HG03175 (cell line): ENCODE data around the gene WARS2.

Source experiments
- ATAC-seq: cut with Tn5 transposase; IDR thresholded peaks from one replicate; pipeline ENCODE4 v1.9.1; 2021; ENCODE audit warnings: mild to moderate bottlenecking, moderate library complexity; ENCODE audit not compliant: unreplicated experiment

WARS2 gene

DNA sequence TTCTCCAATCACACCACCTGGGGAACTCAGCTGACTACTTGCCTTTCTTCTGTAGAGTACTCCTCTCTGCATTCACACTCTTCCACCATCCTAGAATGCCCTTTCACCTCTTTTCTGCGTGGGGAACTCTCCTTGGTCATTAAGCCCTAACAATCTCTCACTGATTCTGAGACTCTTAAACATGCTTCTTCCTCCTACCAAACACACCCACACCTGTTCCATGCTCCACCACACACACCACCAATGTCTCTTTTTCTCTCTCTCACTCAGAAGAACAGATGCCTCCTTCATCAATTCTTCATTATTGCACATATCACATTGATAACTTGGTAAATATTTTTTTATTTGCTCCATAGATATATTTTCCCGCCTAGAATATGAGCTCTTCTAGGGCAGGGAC, 53.6 kb downstream of the WARS2 start:
- ATAC-seq, result no peak

DNA sequence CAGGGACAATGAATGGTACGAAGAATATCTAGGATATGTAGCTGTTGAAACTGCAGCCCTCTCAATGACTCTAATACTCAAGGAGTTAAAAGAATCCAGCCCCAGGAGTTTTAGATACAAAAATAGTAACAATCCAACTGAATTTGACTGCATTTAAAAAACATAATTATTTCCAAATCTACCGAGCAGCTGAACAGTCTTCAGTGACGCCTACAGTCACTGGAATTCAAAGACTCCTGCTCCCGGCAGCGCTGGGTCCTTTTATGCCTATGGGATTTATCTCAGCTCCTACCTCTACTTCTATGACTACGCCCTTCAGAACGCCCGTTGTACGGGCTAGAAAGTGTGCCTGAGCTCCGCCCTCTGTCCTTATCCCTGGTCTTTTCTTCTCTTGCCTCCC, 55.7 kb downstream of the WARS2 start:
- ATAC-seq, result no peak

DNA sequence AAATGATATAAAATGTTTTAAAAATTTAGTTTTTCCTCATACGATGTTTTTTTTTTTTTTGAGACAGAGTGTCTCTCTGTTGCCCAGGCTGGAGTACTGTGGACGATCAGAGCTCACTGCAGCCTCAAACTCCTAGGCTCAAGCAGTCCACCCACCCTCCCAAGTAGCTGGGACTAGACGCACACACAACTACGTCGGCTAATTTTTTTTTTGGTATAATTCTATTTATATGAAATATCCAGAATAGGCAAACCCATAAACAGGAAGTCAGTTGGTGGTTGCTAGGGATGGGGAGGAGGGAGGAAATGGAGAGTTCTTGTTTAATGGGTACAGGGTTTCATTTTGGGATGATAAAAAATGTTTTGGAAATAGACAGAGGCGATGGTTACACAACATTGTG, 56.5 kb downstream of the WARS2 start:
- no peak for ATAC-seq

DNA sequence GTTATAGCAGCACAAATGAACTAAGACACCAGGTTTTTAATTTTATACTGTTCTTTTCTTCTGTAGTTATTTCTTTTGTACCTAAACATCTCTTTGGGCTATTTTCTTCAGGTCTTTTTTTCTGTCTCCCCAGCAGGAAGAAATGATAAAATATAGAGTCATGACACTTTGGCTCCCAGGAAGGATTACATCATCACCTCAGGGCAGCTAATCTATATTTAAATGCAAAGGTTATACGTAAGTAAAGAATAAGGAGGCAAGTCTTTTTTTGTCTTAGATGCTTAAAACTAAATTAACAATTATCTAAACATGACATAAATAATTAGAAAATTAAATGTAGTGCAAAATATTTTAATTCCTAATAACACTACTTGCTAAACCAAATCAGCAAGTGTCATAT, 57.0 kb downstream of the WARS2 start:
- ATAC-seq, result no peak

DNA sequence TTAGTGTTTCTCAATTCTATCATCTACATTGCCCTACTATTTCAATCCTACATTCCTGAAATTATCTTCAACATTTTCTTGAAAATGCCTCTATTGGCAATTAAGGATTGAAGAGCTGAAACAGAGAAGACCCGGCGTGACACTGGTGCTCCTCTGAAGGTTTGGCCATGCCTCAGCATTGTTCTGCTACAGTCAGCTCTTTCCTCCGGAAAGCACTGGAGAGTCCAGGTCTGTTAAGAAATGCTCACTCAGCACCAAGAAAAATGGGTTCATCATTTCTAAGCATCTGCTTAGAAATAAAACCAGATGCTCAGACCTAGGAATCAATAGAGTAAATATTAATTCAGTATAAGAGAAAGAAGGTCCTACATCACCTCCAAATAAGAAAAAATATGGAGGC, 58.8 kb downstream of the WARS2 start:
- ATAC-seq, result no peak

DNA sequence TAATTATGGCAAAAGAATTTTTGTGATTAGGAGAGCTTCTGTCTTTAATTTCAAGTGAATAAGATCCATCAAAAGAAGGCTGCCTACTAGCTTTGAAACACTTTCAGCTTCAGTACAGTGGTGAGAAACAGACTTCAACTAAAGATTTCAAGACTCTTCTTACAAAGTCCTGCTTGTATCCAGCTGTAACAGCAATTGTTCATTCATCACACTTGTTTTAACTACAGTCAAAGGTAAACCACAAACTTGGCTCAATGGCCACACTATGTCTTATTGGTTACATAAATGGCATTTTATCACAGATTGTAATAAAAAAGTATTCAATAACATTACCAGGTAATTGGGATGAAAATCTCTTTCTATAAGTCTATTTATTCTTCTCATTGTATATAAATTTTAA, 59.2 kb downstream of the WARS2 start:
- ATAC-seq, result no peak

DNA sequence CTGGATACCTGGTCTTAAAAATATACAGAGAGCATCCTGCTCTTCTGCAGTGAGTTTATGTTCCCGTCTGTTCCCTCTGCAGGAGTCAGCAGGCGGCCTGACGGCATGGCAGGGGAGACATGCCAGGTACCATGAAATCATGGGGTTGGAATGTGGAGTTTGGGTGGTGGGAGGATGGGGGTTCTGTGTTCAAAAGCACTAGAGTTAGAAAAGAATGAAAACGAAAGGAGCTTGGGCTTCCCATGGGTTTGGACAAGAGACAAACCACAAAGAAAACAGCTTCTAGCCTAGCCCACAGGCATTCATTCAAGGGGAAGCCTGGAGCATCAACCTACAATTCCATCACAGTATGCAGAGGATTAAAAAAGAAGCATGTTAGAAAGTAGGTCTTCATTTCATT, 59.9 kb downstream of the WARS2 start:
- ATAC-seq, result no peak

DNA sequence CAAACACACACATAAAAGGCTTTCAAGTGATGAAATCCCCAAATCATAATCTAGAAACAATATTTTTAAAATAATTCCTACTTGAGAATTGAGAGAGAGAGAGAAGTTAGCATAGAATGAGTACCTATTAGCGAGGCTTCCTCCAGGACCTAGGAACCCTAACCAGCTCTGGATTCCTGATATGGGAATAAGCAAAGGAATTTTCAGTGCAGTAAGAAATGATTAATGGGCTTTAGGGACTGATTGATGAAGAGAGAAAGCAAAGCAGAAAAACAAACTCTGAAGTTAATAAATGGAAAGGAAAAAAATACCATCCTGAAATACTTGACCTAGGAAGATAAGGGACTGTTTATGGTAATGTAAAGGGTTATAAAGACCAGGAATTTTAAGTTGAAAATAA, 60.6 kb downstream of the WARS2 start:
- ATAC-seq, result no peak

DNA sequence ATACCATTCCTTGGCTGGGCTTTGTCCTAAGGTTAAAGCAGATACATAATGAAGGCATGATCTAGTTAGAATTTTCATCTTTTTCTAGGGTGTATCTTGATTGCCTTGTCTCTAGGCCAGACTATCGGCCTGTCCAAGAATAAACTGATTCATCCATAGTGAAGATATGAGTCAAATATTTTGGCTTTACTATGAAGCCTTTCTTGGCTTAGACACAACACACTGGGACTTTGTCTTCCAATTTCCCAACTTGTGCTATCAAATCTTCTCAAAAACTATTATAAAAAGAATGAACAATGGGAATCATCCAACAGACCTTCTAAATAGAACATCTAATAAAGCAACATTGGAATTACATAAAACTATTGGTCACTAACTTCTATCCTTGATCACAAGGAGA, 64.8 kb downstream of the WARS2 start:
- ATAC-seq, result no peak

DNA sequence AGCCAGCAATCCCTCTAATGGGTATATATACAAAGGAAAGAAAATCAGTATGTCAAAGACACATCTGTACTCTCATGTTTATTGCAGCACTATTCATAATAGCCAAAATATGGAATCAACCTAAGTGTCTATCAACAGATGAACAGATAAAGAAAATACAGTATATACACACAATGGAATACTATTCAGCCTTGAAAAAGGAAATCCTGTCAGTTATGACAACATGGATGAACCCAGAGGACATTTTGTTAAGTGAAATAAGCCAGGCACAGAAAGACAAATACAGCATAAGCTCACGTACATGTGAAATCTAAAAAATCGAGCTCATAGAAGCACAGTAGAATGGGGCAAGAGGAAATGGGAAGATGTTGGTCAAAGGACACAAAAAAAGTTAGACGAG, 69.1 kb downstream of the WARS2 start:
- ATAC-seq, result no peak

DNA sequence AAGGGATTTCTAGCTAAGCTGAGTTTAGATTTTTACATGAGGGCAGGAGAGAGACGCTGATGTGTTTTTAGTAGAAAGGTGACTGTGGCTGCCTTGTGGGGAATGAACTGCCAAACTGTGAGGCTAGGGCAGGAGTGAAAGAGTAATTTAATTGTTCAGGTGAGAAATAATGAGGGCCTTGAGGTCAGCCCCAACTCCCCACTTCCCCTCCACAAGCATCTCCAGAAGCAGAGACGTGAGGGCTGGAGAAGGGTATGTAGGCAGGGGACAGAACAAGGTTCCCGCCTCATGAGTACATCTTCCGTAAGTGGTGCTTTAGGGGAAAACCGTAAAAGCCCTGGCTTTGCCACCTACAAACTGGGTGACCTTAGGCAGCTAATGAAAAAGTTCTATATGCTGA, 70.8 kb downstream of the WARS2 start:
- ATAC-seq, result no peak

DNA sequence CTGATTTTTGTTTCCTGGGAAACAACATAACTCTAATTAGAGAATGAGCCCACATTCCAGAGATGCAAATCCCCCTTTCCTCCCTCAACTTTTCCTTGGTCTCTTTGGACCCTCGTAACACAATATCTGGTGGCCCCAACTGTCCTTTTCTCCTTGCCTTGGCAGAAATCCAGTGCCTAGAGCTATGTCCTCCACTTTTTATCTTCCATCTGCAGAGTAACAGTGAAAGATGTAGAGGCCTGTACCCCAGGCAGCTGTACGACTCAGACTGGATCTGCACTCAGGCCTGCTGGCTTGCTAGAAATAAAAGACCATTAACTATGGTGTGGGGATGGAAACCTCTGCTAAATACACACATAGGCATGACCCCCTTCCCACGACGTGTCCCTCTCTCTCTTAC, 72.0 kb downstream of the WARS2 start:
- no peak for ATAC-seq

DNA sequence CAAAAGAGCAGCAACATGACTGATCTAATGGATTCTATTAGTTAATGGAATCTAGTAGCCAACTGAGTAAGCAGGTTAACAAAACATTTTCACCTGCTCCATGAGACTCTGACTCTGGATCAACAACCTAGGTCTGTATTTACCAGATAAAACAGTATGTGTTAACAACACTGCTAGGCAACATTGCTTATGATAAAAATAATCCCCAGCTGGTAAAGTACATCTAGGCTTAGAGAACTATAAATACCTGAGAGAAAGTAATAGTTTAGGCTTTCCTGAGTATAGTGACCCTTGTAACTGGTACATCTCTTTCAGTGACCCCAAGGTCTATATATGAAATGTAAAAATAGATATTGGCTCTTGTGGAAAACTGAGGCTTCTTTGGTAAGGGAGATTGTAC, 78.8 kb downstream of the WARS2 start:
- no peak for ATAC-seq

DNA sequence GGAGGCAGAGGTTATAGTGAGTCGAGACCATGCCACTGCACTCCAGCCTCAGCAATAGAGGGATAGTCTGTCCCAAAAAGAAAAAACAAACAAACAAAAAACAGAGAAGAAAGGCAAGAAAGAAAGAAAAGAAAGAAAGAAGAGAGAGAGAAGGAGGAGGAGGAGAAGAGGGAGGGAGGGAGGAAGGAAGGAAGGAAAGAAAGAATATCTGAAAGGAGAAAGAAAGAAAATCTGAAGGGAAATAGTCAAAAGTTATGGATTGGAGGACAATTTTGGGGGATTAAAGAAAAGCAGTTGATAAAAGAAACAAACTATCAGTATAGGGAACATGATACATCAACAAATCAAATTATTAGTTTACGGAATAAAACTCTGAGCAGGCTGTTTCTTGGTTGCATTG, 84.9 kb downstream of the WARS2 start:
- no peak for ATAC-seq

DNA sequence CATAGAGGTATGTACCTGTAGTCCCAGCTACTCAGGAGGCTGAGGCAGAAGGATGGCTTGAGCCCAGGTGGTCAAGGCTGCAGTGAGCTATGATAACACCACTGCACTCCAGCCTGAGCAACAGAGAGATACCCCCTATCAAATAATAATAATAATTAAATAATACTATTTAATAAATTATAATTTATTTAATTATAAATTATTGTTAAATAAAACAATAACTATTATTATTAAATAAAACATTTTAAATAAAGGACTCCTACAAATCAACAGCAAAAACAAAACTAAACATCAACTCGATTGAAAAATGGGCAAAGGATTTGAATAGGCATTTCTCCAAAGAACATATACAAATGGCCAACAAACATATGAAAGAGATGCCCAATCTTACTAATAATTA, 86.5 kb downstream of the WARS2 start:
- no peak for ATAC-seq

DNA sequence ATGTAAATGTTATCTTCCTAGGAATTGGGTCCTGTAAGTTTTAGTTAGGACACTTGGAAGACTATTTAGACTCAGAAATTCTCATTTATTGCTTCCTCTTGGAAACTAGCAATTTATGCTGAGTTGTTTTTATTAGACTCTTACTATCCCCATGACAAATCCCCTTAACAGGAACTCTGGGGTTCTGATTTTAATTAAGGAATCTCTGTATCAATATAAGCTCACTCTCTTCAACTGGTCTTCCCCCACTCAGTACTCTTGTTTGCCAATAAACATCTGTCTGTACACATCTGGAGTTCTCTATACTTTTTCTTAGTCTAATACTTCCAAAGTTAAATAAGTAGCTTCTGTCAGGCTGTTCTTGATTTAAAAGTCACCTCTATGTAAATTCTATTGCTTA, 88.2 kb downstream of the WARS2 start:
- no peak for ATAC-seq

DNA sequence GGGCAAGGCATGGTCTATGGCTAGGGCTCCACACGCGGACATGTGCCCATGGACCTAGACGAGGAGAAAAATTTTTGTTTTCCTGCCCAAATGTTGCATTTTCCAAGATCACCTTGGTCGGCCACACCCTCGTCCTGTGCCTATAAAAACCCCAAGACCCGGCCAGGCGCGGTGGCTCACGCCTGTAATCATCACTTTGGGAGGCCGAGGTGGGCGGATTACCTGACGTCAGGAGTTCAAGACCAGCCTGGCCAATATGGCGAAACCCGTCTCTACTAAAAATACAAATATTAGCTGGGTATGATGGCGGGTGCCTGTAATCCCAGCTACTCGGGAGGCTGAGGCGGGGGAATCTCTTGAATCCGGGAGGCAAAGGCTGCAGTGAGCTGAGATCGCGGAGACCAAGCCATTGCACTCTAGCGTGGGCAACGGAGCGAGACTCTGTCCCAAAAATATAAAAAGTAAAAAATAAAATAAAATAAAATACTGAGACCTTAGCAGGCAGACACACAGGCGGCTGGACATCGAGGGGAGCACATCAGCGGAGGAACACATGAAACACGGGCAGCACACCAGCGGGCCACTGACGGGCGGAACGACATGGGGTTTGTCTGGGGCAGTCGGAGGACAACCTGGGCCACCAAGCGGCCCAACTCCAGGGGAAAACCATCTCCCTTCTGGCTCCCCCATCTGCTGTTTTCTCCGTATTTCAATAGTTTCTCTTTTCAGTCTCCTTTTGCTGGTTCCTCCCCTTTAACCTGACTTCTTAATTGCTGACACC, 91.6 kb downstream of the WARS2 start:
- no peak for ATAC-seq

DNA sequence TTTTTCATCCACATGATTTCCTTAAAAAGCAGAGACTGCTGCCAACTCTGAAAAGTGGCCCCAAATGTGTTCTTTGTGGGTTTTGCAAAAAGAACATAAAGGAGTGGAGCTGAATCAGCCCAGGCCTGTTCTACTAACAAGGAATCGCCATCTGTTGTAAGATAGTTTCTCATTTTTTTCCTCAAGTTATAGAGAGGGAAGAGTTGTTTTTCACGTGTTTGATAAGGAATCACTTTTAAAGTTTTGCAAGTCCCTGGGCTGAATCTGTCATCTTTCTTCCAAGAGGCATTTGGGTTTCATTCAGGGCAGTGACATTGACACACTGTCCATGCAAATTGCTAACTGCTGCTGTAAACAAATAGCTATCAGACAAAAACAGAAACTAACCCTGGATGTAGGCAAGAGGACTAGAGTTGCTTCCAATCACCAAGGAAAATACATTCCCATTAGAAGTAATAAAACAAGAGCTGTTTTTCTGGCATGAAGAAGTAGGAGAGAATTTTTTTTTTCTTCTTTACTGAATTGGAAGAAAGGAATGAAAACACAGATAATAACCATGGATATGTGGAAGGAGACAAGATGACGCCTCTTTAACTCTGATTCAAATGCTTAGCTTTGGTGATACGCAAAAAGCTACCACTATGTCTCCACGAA, 93.5 kb downstream of the WARS2 start:
- ATAC-seq, result no peak

DNA sequence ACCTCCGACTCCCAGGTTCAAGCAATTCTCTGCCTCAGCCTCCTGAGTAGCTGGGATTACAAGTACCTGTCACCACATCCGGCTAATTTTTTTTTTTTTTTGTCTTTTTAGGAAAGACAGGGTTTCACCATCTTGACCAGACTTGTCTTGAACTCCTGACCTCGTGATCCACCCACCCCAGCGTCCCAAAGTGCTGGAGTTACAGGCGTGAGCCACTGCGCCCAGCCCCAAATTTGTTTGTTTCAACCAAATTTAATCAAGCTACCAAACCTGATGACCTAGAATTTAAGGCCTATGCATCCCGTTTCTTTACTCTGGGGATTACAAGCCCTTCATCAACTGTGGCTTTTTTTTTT, 94.0 kb downstream of the WARS2 start:
- no peak for ATAC-seq

DNA sequence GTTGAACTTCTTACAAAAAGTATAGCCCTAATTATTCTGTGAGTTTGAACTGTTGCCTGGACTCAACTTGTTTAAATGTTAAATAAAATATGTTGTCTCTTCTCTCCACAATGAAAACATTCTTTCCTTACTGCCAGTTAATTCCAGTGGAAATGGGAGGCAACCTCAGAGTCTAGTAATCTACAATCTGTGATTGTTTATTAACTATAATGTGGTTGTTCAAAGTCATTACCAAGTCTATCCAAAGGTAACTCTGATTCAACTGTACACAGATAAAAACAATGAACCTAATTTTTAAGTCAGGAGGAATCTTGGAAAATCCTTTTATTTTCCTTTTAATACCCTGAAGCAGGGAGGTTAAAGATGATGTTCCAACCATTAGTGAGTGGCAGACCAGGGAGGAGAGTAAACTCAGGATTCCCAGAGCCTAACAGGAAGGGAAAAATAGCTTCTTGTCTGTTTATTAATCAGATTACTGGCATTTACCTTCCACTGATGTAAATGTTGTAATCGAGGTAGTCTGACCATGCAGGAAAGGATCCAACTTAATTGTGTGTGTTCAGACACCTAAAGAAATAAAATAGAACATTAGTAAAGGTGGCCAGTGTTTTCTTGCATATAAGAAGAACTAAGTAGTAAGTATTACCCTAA, 95.2 kb downstream of the WARS2 start:
- no peak for ATAC-seq

DNA sequence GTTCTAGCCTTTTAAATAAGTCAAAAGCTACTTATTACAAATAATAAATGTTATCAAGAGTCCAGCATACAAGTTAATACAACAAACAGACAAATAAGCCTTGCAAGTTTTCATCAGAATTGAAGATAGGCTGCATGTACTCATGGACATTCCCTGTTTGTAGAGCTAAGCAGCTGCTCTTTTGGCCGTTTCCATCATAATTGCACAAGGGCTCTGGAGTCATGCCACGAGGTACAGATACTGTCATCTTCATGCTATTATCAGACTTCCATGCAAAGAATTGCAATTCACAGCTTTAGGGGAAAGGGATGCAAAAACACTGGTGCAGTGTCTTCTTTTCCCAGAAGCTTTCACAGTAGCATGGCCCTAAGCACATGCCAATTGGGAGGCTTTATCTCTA, 99.5 kb downstream of the WARS2 start:
- no peak for ATAC-seq

DNA sequence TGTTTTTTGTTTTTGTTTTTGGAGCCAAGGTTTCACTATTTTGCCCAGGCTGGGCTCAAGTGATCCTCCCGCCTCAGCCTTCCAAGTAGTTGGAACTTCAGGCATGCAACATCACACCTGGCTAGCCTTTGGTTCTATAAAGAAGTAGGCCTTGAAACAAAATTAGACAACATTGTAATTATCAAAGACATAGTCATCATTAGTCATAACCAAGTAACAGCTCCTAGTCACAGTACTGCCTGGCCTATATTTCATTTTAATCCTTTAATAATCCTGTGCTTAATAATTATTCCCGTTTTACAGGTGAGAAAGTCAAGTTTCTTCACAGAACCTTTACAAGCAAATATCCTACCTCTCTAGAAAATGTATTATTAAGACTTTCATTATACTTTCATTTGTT, 100.0 kb downstream of the WARS2 start:
- ATAC-seq, result no peak
